HG03159 (cell line): ENCODE data around the gene RASD2.

ENCODE experiments used
- ATAC-seq: cut with Tn5 transposase; IDR thresholded peaks from one replicate; pipeline ENCODE4 v1.9.1; 2021; ENCODE audit warnings: mild to moderate bottlenecking, moderate library complexity; ENCODE audit not compliant: unreplicated experiment

RASD2 gene

GRCh38 chr22:35599364-35599763 lies 58.7 kb downstream of the RASD2 start:
- ATAC-seq: no peak

GRCh38 chr22:35600476-35600875 lies 59.8 kb downstream of the RASD2 start:
- ATAC-seq: no peak

- ATAC-seq: no peak
Measured at GRCh38 chr22:35601013-35601580, 60.5 kb downstream of the RASD2 start.

GRCh38 chr22:35601743-35602615 lies 61.3 kb downstream of the RASD2 start:
- no peak for ATAC-seq
